HG02938 (cell line): ENCODE measurements around the gene C20orf204.

ENCODE experiments used
- ATAC-seq: cut with Tn5 transposase; IDR thresholded peaks from one replicate; pipeline ENCODE4 v1.9.1; 2021; ENCODE audit warnings: mild to moderate bottlenecking, moderate library complexity; ENCODE audit not compliant: unreplicated experiment

C20orf204 gene

GRCh38 chr20:64070244-64070993, 34.4 kb downstream of the C20orf204 start:
- no peak for ATAC-seq

GRCh38 chr20:64071341-64072332, 35.7 kb downstream of the C20orf204 start:
- no peak for ATAC-seq

GRCh38 chr20:64072498-64073063, 36.6 kb downstream of the C20orf204 start:
- no peak for ATAC-seq

- no peak for ATAC-seq
Observed at GRCh38 chr20:64073476-64074183, 37.6 kb downstream of the C20orf204 start.

GRCh38 chr20:64074184-64074789, 38.3 kb downstream of the C20orf204 start:
- no peak for ATAC-seq

- ATAC-seq, result no peak
Observed at GRCh38 chr20:64074963-64075362, 39.0 kb downstream of the C20orf204 start.

- no peak for ATAC-seq
Observed at GRCh38 chr20:64075556-64075955, 39.6 kb downstream of the C20orf204 start.

- no peak for ATAC-seq
Observed at GRCh38 chr20:64076061-64076997, 40.3 kb downstream of the C20orf204 start.

GRCh38 chr20:64077094-64077493, 41.1 kb downstream of the C20orf204 start:
- no peak for ATAC-seq

- ATAC-seq, result no peak
Observed at GRCh38 chr20:64077541-64077875, 41.5 kb downstream of the C20orf204 start.

GRCh38 chr20:64077876-64078551, 42.0 kb downstream of the C20orf204 start:
- no peak for ATAC-seq

- no peak for ATAC-seq
Observed at GRCh38 chr20:64078934-64079272, 42.9 kb downstream of the C20orf204 start.

GRCh38 chr20:64079273-64080012, 43.5 kb downstream of the C20orf204 start, which contains the start of gene RGS19:
Gene RGS19 (minus strand): TSS chr20:64079518. CDS start chr20:64076886, 2,632 bp downstream.
- ATAC-seq, result no peak

- no peak for ATAC-seq
Observed at GRCh38 chr20:64080013-64080812, 44.2 kb downstream of the C20orf204 start, which contains the start of gene OPRL1. Gene OPRL1 (plus strand): TSS chr20:64080082. CDS start chr20:64092721, 12,639 bp downstream.

- no peak for ATAC-seq
Observed at GRCh38 chr20:64080813-64081623, 45.0 kb downstream of the C20orf204 start.

- no peak for ATAC-seq
Observed at GRCh38 chr20:64081624-64081964, 45.6 kb downstream of the C20orf204 start.
